Measurements from ENCODE around the gene TBC1D10A. TPM values are rescaled to one million over a fixed set of nuclear protein-coding genes. Genes with fewer than 3 reads are reported as not detected.

Gene TBC1D10A
- total RNA-seq, 2 experiments from 2014 or later: 38.9 to 41.8 TPM

DNA sequence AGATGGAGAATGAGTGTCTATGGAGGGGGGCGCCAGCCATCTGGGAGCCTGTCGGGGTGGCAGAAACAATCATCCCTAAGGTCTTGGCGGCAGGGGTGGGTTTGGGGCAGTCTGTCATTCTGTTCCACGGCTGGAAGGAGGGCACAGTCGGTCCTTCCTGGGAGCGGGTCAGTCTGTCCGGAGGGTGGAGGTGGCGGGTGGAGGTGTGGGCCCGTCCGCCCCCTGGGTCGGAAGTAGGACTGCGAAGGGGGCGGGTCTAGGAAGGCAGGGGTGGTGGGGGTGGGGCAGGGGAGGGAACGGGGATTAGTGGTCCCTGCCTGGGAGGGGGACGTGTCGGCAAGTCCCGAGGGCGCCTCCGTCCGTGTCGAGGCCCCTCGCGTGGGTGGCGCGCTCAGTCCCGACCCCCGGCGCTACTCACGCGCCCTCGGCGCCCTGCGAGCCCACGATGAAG lies 461 bp downstream of the TBC1D10A start:
- no peaks in the 10 kb centered on the region for H3K9me3 ChIP-seq (ENCODE audit: control insufficient read depth in 1 of 2, insufficient read depth in 1 of 2, low read length in 2 of 2)
- Mint-ChIP-seq H3K9me3 (no peaks in the 10 kb centered on the region), H3K36me3 (ENCODE audit: low read depth) (peaks cover 64% of the 10 kb centered on the region), H3K4me3 (peak overlapping the region; percentile 93), H3K4me1 (ENCODE audit: low read depth) (peaks cover 56% of the 10 kb centered on the region), H3K27me3 (no peaks in the 10 kb centered on the region), H3K27ac (peak overlapping the region; percentile 84)
- H3K36me3 ChIP-seq (ENCODE audit: insufficient read depth, low read length): peaks cover 21% of the 10 kb centered on the region
- ATAC-seq (ENCODE audit: poor library complexity) (peak; percentile 6), DNase-seq (peak in 4 of 14 experiments; percentile 8 to 47 (median 36))
- POLR2A ChIA-PET: interaction anchor here (0.8 to 11.4 kb wide), 17 partner anchors 10 to 960 kb away, joined by 3 to 290 read pairs (median 6); partner anchors contain the start of genes CASTOR1, CCDC157, RNF215 and SEC14L2
- intact Hi-C loops (cut with DNase I, micrococcal nuclease): loop anchor here (1.0 to 2.0 kb wide), 2 partner anchors 31 to 37 kb away; partner anchors contain the start of genes CASTOR1 (in 1 of the 2), CCDC157 (in 1 of the 2) and SF3A1 (in 1 of the 2)
- CTCF ChIA-PET: interaction anchor here (1.2 to 3.9 kb wide), 6 partner anchors 17 to 65 kb away, joined by 3 to 43 read pairs (median 5); partner anchors contain the start of genes CASTOR1, CCDC157, RNF215 and SF3A1
- peaks cover 59% of the 10 kb centered on the region for H3K4me1 ChIP-seq (ENCODE audit: insufficient read depth, low read length)
- H3K27ac ChIP-seq (ENCODE audit: low read depth in 1 of 2, low read length in 2 of 2): peak overlapping the region in 1 of 2 donors; percentile 51
- H3K27me3 ChIP-seq (ENCODE audit: control insufficient read depth in 1 of 2, insufficient read depth in 2 of 2, low read length in 2 of 2): no peaks in the 10 kb centered on the region
- peak overlapping the region; percentile 71 for H3K4me3 ChIP-seq (ENCODE audit: low read length)
- TF ChIP-seq, protein P1, sequence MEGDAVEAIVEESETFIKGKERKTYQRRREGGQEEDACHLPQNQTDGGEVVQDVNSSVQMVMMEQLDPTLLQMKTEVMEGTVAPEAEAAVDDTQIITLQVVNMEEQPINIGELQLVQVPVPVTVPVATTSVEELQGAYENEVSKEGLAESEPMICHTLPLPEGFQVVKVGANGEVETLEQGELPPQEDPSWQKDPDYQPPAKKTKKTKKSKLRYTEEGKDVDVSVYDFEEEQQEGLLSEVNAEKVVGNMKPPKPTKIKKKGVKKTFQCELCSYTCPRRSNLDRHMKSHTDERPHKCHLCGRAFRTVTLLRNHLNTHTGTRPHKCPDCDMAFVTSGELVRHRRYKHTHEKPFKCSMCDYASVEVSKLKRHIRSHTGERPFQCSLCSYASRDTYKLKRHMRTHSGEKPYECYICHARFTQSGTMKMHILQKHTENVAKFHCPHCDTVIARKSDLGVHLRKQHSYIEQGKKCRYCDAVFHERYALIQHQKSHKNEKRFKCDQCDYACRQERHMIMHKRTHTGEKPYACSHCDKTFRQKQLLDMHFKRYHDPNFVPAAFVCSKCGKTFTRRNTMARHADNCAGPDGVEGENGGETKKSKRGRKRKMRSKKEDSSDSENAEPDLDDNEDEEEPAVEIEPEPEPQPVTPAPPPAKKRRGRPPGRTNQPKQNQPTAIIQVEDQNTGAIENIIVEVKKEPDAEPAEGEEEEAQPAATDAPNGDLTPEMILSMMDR (IDR thresholded peaks at IDR 0.05): no peak

DNA sequence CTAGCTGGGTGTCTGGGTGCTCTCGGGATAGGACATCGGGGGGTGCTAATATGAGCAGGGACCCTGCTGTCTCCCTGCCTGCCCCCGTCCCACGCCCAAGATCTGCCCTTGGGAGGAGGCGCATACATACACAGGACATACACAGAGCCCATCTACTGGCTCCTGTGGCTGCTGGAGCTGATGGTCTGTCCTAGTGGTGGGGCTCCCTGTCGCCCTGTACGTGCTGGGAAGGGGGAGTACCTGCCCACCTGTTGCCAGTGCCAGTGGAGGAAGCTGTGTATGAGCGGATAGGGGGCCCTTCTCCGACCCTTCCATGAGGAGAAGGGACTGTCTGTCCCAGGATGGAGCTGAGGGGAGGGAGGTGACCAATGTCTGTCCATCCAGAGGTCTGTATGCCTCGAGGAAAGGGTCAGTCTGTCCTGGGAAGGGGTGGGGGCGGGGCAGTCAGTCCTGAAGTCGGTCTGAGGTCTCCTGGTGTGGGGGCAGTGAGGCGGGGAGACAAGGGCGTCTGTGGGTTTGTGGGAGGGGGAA lies 952 bp downstream of the TBC1D10A start:
- peaks cover 22% of the 10 kb centered on the region for H3K36me3 ChIP-seq (ENCODE audit: insufficient read depth, low read length)
- intact Hi-C loops (cut with DNase I, micrococcal nuclease): loop anchor here (1.0 to 2.0 kb wide), 4 partner anchors 15 to 36 kb away; partner anchors contain the start of genes CASTOR1 (in 1 of the 2), CCDC157 (in 1 of the 2) and SF3A1 (in 1 of the 2)
- H3K27ac ChIP-seq (ENCODE audit: low read depth in 1 of 2, low read length in 2 of 2): peak overlapping the region; percentile 25 to 51
- TF ChIP-seq, protein P1 (IDR thresholded peaks at IDR 0.05): no peak
- H3K27me3 Mint-ChIP-seq: no peaks in the 10 kb centered on the region
- H3K36me3 Mint-ChIP-seq (ENCODE audit: low read depth): peaks cover 67% of the 10 kb centered on the region
- peak overlapping the region; percentile 71 for H3K4me3 ChIP-seq (ENCODE audit: low read length)
- ATAC-seq (ENCODE audit: poor library complexity): no peak
- DNase-seq: no peak
- no peaks in the 10 kb centered on the region for H3K27me3 ChIP-seq (ENCODE audit: control insufficient read depth in 1 of 2, insufficient read depth in 2 of 2, low read length in 2 of 2)
- H3K4me1 ChIP-seq (ENCODE audit: insufficient read depth, low read length): peaks cover 64% of the 10 kb centered on the region
- no peaks in the 10 kb centered on the region for H3K9me3 Mint-ChIP-seq
- peak overlapping the region; percentile 84 for H3K27ac Mint-ChIP-seq
- ChIA-PET POLR2A (interaction anchor here (0.8 to 11.4 kb wide), 7 partner anchors 12 to 959 kb away, joined by 3 to 290 read pairs (median 52); partner anchors contain the start of genes CASTOR1, CCDC157, RNF215 and SF3A1), CTCF (interaction anchor here (0.9 to 2.8 kb wide), 5 partner anchors 10 to 65 kb away, joined by 3 to 18 read pairs (median 4); partner anchors contain the start of genes CASTOR1 and RNF215)
- no peaks in the 10 kb centered on the region for H3K9me3 ChIP-seq (ENCODE audit: control insufficient read depth in 1 of 2, insufficient read depth in 1 of 2, low read length in 2 of 2)
- peaks cover 61% of the 10 kb centered on the region for H3K4me1 Mint-ChIP-seq (ENCODE audit: low read depth)
- H3K4me3 Mint-ChIP-seq: peak overlapping the region; percentile 93

DNA sequence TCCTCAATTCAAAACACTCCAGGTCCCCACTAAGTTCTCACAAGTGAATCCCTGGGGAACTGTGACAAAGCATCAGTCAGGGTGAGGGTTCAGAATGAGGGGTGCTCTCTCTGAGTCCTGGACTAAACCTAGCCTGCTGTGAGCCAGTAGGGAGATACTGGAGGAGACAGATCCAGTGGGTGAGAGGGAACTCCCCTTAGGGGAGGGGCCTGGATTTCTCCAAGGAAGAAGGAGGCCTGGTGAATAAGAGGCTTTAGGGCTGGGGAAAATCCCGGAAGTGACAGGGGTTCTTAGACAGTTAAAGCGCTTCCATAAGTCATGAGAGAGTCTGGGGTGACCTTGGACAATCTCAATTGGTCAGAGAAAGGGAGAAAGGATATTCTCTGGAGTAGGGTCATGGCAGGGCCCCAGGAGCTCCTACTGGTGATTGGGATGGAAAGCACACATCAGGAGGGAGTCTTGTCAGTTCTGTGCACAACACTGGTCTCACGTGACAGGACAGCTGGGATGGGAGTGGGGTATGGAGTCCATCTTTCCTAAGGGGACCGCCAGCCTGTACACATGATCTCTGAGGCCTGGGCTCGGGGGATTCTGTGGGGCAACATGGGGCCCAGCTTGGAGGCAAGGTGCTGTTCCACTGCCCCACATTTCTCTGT lies 1.5 kb downstream of the TBC1D10A start:
- H3K27me3 ChIP-seq (ENCODE audit: control insufficient read depth in 1 of 2, insufficient read depth in 2 of 2, low read length in 2 of 2): no peaks in the 10 kb centered on the region
- H3K4me3 ChIP-seq (ENCODE audit: low read length): peak overlapping the region; percentile 71
- H3K4me3 Mint-ChIP-seq: peak overlapping the region; percentile 93
- CTCF ChIA-PET: interaction anchor here (0.9 to 2.8 kb wide), 3 partner anchors 11 to 62 kb away, joined by 4 to 18 read pairs (median 6); partner anchors contain the start of genes CASTOR1 and RNF215
- H3K4me1 Mint-ChIP-seq (ENCODE audit: low read depth): peaks cover 67% of the 10 kb centered on the region
- H3K27ac Mint-ChIP-seq: peak overlapping the region; percentile 84
- H3K27me3 Mint-ChIP-seq: no peaks in the 10 kb centered on the region
- peaks cover 23% of the 10 kb centered on the region for H3K36me3 ChIP-seq (ENCODE audit: insufficient read depth, low read length)
- no peaks in the 10 kb centered on the region for H3K9me3 Mint-ChIP-seq
- H3K4me1 ChIP-seq (ENCODE audit: insufficient read depth, low read length): peaks cover 70% of the 10 kb centered on the region
- DNase-seq (peak in 2 of 14 experiments; percentile 45 to 51), ATAC-seq (ENCODE audit: poor library complexity) (no peak)
- peak overlapping the region; percentile 25 to 33 for H3K27ac ChIP-seq (ENCODE audit: low read depth in 1 of 2, low read length in 2 of 2)
- peaks cover 67% of the 10 kb centered on the region for H3K36me3 Mint-ChIP-seq (ENCODE audit: low read depth)
- TF ChIP-seq, protein P1 (IDR thresholded peaks at IDR 0.05): no peak
- intact Hi-C loops (cut with DNase I, micrococcal nuclease): loop anchor here (2.0 kb wide), 2 partner anchors 14 to 18 kb away; no protein-coding TSS in a partner anchor
- H3K9me3 ChIP-seq (ENCODE audit: control insufficient read depth in 1 of 2, insufficient read depth in 1 of 2, low read length in 2 of 2): no peaks in the 10 kb centered on the region
- POLR2A ChIA-PET: interaction anchor here (0.8 to 11.4 kb wide), 6 partner anchors 11 to 62 kb away, joined by 3 to 290 read pairs (median 59); partner anchors contain the start of genes CASTOR1, CCDC157, RNF215 and SF3A1

Measured in CD4-positive, alpha-beta T cell (primary cell).